AG08396 (cell line): Measurements from ENCODE around the gene TBC1D23.
"Not testable (repeated sequence)": the region's sequence is repeated elsewhere in the genome, so short reads cannot be mapped to it uniquely, and the experiment has no call there.

Source experiments
- DNase-seq: peaks from one replicate; pipeline ENCODE4 v3.0.0; 2012; ENCODE audit warnings: low spot score, mixed read lengths

TBC1D23 gene

GRCh38 chr3:100306695-100307094, 45.9 kb downstream of the TBC1D23 start:
- DNase-seq, result no peak

- no peak for DNase-seq
These were observed 49.7 kb downstream of the TBC1D23 start for GRCh38 chr3:100310355-100310965.

DNA sequence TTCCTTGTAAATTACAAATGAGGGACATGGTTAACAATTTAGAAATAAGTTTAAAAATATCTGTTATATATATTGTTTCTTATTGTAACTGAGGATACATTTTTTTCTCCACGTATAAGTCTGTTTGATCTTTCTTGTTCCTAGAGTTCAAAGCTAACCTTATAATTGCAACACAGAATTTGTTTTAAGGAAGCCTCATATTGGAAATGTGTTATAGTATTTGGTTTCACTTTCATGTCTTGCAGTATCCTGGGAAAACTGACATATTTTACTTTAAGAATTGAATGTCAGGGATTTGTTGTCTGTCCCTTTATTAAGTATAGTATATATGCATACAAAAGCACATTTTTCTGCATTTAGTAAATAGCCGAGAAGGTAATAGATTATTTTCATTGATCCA, 50.2 kb downstream of the TBC1D23 start:
- DNase-seq, result no peak

GRCh38 chr3:100316641-100317069, 55.9 kb downstream of the TBC1D23 start:
- DNase-seq, result no peak

GRCh38 chr3:100317912-100318311, 57.1 kb downstream of the TBC1D23 start:
- no peak for DNase-seq

- DNase-seq, result no peak
These were observed 59.2 kb downstream of the TBC1D23 start for GRCh38 chr3:100319951-100320350.

GRCh38 chr3:100324044-100324443, 63.3 kb downstream of the TBC1D23 start:
- no peak for DNase-seq

DNA sequence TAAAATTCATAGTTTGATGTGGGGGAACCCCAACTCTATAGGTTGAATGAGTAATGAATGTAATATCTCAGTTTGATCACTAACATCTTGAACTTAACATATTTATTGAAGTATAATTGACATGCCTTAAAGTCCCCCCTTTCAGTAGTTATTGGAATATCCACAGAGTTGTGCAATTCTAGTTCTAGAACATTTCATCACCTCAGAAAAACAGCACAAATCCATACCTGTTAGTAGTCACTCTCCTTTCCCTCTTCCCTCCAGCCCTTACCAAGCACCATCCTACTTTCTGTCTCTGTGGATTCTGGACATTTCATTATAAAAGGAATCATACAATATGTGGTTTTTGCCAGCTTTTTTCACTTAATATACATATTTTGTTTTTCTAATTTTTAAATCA, 65.0 kb downstream of the TBC1D23 start:
- DNase-seq, result no peak

GRCh38 chr3:100327377-100327776, 66.6 kb downstream of the TBC1D23 start:
- DNase-seq, result not testable (repeated sequence)

DNA sequence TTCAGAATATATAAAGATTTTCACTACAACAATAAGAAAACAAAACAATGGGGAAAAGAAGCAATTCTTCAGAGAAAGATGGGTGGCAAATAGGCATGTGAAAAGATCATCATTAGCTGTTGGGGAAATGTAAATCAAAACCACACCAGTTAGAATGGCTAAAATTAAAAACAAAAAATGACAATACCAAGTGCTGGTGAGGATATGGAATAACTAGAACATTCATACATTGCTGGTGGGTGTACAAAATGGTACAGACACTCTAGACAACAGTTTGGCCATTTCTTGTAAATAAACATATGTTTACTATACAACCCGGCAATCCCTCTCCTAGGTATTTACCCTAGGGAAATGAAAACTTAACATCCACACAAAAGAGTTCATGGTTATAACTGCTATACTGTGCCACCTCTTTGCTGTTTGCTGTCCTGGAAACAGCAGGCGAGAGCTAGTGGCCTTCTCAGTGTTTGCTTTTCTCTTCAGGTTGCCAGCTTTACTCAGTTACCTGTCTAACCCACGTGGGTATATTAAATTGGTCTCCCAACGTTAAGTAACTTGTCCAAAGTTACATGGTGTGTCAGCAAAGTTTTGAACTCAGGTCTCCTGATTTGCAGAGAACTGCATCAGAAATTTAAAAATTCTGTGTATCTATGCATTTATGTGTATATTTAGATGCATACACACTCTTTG, 69.2 kb downstream of the TBC1D23 start:
- DNase-seq, result no peak

- DNase-seq, result no peak
These were observed 69.9 kb downstream of the TBC1D23 start for GRCh38 chr3:100330651-100331050.

DNA sequence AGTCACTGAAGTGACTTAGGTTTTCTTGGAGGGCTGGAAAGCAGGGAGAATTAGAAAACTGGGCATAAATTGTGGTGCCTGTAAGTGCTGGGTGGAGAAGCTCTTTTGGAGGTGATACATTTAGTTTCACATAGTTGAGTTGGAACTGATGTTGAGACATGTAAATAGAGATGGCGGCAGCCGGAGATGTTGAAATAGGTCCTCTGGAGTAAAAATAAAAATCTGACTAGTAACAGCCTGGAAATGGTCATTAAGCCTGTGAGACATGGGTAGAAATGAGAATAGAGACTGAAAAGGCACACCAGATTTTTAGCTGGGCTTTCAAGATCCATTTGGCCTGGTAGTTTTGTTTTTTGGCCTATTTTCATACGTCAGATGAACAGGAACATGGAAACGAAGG, 70.9 kb downstream of the TBC1D23 start:
- DNase-seq, result no peak

GRCh38 chr3:100333051-100333450, 72.3 kb downstream of the TBC1D23 start:
- DNase-seq, result no peak

- DNase-seq, result no peak
These were observed 73.2 kb downstream of the TBC1D23 start for GRCh38 chr3:100333970-100334487.

GRCh38 chr3:100334488-100335351, 73.9 kb downstream of the TBC1D23 start, which contains the start of gene NIT2:
TSS of gene NIT2 (plus strand) at chr3:100334757. CDS start at chr3:100334792, 35 bp downstream.
- DNase-seq, result peak; percentile 94

GRCh38 chr3:100335434-100335833, 74.6 kb downstream of the TBC1D23 start:
- peak; percentile 22 for DNase-seq

GRCh38 chr3:100336229-100336628, 75.4 kb downstream of the TBC1D23 start:
- DNase-seq, result not testable (repeated sequence)

DNA sequence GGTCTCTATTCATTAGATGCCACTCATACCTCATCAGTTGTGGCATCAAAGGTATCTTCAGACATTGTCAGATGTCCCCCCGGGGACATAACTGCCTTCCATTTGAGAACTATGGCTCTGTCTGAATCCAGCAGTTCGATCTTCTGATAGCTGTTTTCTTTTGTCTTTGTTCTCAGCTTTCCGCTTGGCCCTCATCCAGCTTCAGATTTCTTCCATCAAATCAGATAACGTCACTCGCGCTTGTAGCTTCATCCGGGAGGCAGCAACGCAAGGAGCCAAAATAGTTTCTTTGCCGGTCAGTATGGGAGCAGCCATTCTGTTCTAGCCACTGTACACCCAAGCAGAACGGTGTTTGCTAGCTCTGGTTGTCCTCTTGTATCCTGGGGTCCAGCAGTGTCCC, 78.1 kb downstream of the TBC1D23 start:
- DNase-seq, result no peak

GRCh38 chr3:100339786-100340185, 79.0 kb downstream of the TBC1D23 start:
- no peak for DNase-seq

DNA sequence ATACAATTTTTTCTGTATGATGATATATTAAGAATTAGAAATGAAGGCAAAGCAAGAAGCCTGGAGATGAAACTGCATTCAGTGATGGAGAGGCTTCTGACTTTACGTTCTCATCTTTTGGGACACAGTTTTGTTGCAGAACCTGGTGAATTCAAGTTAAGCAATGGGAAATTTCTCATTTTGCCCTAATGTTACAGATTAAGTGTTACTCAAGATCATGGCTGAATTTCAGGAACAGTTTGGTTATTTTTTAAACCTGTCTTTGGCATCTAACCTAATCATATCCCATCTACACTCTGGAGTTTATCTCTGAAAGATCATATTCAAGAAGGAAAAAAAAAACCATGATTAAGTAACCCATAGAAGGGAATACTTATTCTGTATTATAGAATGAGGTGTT, 79.7 kb downstream of the TBC1D23 start:
- DNase-seq, result no peak

GRCh38 chr3:100348727-100349126, 87.9 kb downstream of the TBC1D23 start:
- no peak for DNase-seq

- not testable (repeated sequence) for DNase-seq
These were observed 91.0 kb downstream of the TBC1D23 start for GRCh38 chr3:100351770-100352169.
